ENCODE data around the gene RNF130.

DNA sequence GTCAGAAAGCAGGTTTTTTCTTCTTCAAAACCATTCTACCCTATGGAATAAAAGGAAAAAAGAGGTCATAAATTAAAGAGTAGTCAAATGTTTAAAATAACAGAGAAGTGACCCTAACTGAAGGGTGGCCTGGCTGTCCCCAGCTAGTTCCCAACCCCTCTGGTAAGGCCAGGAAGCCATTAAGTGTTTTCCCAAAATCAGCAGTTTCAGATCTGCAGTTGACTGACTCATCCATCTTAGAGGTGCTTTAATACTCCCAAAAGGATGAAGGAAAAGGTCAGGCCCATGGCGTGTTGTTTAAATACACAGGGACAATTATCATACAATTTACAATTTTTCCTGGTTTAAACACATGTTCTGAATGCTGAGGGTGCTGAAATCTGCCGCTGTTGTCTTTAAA is 115.9 kb downstream of the RNF130 start:
- TF ChIP-seq, protein P1, sequence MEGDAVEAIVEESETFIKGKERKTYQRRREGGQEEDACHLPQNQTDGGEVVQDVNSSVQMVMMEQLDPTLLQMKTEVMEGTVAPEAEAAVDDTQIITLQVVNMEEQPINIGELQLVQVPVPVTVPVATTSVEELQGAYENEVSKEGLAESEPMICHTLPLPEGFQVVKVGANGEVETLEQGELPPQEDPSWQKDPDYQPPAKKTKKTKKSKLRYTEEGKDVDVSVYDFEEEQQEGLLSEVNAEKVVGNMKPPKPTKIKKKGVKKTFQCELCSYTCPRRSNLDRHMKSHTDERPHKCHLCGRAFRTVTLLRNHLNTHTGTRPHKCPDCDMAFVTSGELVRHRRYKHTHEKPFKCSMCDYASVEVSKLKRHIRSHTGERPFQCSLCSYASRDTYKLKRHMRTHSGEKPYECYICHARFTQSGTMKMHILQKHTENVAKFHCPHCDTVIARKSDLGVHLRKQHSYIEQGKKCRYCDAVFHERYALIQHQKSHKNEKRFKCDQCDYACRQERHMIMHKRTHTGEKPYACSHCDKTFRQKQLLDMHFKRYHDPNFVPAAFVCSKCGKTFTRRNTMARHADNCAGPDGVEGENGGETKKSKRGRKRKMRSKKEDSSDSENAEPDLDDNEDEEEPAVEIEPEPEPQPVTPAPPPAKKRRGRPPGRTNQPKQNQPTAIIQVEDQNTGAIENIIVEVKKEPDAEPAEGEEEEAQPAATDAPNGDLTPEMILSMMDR (IDR thresholded peaks at IDR 0.05 in 4 of 5, conservative IDR thresholded peaks at IDR 0.05 in 1 of 5): no peak
- no peak for TF ChIP-seq POLR2A (IDR thresholded peaks at IDR 0.05)

All from gastrocnemius medialis (tissue), 4 donors.